Transverse colon (tissue), 4 donors: ENCODE measurements around the gene C22orf23.

Experiments used
- EP300 ChIP-seq: sonication (generic); formaldehyde crosslinking; IDR thresholded peaks from one replicate; pipeline ENCODE4 v1.6.1; 2017; ENCODE audit warnings: antibody characterized with exemption, low read depth
- POLR2A ChIP-seq: fragments of 450-650 bp; IDR thresholded peaks from one replicate; pipeline ENCODE4 v1.6.1; 2016; ENCODE audit warnings: antibody characterized with exemption, mild to moderate bottlenecking, moderate library complexity
- POLR2AphosphoS5 ChIP-seq, 3 donors: sonication (generic); formaldehyde crosslinking; IDR thresholded peaks; one replicate each; pipeline ENCODE4 v1.6.1; 2016; ENCODE audit warnings: antibody characterized with exemption in 3 of 3
- TF ChIP-seq, protein P1 (sequence below), 5 experiments: fragments of 200-600 bp in 3 of 5; fragments of 450-650 bp in 2 of 5; sonication (generic) in 3 of 5; IDR thresholded peaks; 1 replicate in 2 of 5; 2 replicates in 3 of 5; pipeline ENCODE4 v1.5.1; 2016 to 2017; ENCODE audit warnings: antibody characterized with exemption in 5 of 5, inconsistent platforms in 3 of 5, mild to moderate bottlenecking in 2 of 5, moderate library complexity in 1 of 5

DNA sequence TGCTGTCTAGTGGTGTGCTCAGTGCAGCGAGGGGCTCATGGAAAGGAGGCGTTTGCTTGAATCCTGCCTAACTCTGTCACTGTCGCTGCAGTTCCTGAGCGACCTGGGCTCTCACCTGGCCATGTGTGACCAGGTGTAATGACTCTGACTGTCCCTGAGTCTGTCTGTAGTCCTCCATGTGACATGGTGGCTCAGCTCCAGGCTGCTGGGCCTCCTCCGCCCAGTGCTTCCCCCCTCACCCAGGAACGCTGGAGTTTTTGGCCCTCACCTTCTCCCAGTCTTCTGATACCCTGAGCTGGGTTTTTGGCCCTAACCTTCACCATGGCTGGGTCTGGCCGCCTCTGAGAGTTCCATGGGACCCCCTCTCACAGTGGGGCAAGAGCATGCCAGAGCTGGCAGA lies 27.0 kb downstream of the C22orf23 start:
- TF ChIP-seq, protein P1, sequence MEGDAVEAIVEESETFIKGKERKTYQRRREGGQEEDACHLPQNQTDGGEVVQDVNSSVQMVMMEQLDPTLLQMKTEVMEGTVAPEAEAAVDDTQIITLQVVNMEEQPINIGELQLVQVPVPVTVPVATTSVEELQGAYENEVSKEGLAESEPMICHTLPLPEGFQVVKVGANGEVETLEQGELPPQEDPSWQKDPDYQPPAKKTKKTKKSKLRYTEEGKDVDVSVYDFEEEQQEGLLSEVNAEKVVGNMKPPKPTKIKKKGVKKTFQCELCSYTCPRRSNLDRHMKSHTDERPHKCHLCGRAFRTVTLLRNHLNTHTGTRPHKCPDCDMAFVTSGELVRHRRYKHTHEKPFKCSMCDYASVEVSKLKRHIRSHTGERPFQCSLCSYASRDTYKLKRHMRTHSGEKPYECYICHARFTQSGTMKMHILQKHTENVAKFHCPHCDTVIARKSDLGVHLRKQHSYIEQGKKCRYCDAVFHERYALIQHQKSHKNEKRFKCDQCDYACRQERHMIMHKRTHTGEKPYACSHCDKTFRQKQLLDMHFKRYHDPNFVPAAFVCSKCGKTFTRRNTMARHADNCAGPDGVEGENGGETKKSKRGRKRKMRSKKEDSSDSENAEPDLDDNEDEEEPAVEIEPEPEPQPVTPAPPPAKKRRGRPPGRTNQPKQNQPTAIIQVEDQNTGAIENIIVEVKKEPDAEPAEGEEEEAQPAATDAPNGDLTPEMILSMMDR (IDR thresholded peaks at IDR 0.05), result no peak
- no peak for TF ChIP-seq POLR2AphosphoS5 (IDR thresholded peaks at IDR 0.05)
- TF ChIP-seq POLR2A, result no peak
- no peak for TF ChIP-seq EP300
